Measurements from ENCODE around the gene SLC25A29. TPM values are rescaled to one million over a fixed set of nuclear protein-coding genes. Genes with fewer than 3 reads are reported as not detected.
"Not testable (repeated sequence)": the region's sequence is repeated elsewhere in the genome, so short reads cannot be mapped to it uniquely, and the experiment has no call there.

The SLC25A29 gene
- total RNA-seq, 1 donor from 2014 or later, result 30.8 TPM

- Histone ChIP-seq H3K4me3 (ENCODE audit: low read length in 3 of 3) (no peak overlapping the region), H3K27ac (ENCODE audit: low read depth, low read length) (no peak overlapping the region), H3K9ac (ENCODE audit: low read depth in 1 of 3, low read length in 3 of 3) (no peak overlapping the region), H3K4me1 (ENCODE audit: control insufficient read depth in 3 of 3, insufficient read depth in 3 of 3, low read length in 3 of 3) (peaks cover 21 to 37% (median 28%) of the 10 kb centered on the region in 3 donors), H3K27me3 (ENCODE audit: control insufficient read depth in 3 of 3, insufficient read depth in 3 of 3, low read length in 3 of 3) (no peaks in the 10 kb centered on the region), H3K36me3 (ENCODE audit: control insufficient read depth in 3 of 3, insufficient read depth in 3 of 3, low read length in 3 of 3) (no peaks in the 10 kb centered on the region), H3K9me3 (ENCODE audit: control insufficient read depth in 3 of 3, low read length in 3 of 3) (no peaks in the 10 kb centered on the region)
Observed at GRCh38 chr14:100303925-100304324, 2.3 kb downstream of the SLC25A29 start.

DNA sequence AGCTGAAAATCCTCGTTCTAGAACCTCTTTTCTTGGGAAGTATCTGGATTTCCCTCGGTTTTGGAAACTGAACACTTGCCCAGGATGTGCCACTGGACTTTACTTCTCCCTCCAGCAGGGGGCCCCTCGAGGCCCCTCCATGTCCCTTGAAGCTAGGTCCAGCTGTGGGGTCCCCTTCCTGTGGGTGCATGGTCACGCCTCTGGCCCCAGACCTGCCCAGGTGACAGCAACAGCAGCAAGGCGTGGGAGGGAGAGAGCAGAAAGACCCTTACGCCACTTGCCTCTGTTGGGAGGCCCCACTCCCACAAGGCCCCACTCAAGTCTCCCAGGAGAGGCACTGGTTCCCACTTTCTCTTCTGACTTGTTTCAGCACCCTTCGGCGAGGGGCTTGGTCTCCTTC, 3.1 kb downstream of the SLC25A29 start:
- H3K4me1 ChIP-seq (ENCODE audit: control insufficient read depth in 3 of 3, insufficient read depth in 3 of 3, low read length in 3 of 3), result peaks cover 25 to 37% (median 31%) of the 10 kb centered on the region in 3 donors

GRCh38 chr14:100302616-100303015, 3.6 kb downstream of the SLC25A29 start:
- H3K4me3 ChIP-seq (ENCODE audit: low read length in 3 of 3), result no peak overlapping the region
- H3K4me1 ChIP-seq (ENCODE audit: control insufficient read depth in 3 of 3, insufficient read depth in 3 of 3, low read length in 3 of 3), result peaks cover 25 to 35% (median 33%) of the 10 kb centered on the region in 3 donors
- no peak overlapping the region for H3K9ac ChIP-seq (ENCODE audit: low read depth in 1 of 3, low read length in 3 of 3)
- no peak overlapping the region for H3K27ac ChIP-seq (ENCODE audit: low read depth, low read length)
- H3K36me3 ChIP-seq (ENCODE audit: control insufficient read depth in 3 of 3, insufficient read depth in 3 of 3, low read length in 3 of 3), result peaks cover 0 to 2% (median 0%) of the 10 kb centered on the region in 3 donors
- no peaks in the 10 kb centered on the region for H3K27me3 ChIP-seq (ENCODE audit: control insufficient read depth in 3 of 3, insufficient read depth in 3 of 3, low read length in 3 of 3)
- no peaks in the 10 kb centered on the region for H3K9me3 ChIP-seq (ENCODE audit: control insufficient read depth in 3 of 3, low read length in 3 of 3)

More for the DNA sequence above, 3.1 kb downstream of the SLC25A29 start:
- H3K27ac ChIP-seq (ENCODE audit: low read depth, low read length), result no peak overlapping the region
- H3K36me3 ChIP-seq (ENCODE audit: control insufficient read depth in 3 of 3, insufficient read depth in 3 of 3, low read length in 3 of 3), result no peaks in the 10 kb centered on the region
- H3K9me3 ChIP-seq (ENCODE audit: control insufficient read depth in 3 of 3, low read length in 3 of 3), result no peaks in the 10 kb centered on the region
- no peaks in the 10 kb centered on the region for H3K27me3 ChIP-seq (ENCODE audit: control insufficient read depth in 3 of 3, insufficient read depth in 3 of 3, low read length in 3 of 3)
- H3K4me3 ChIP-seq (ENCODE audit: low read length in 3 of 3), result no peak overlapping the region
- H3K9ac ChIP-seq (ENCODE audit: low read depth in 1 of 3, low read length in 3 of 3), result no peak overlapping the region

DNA sequence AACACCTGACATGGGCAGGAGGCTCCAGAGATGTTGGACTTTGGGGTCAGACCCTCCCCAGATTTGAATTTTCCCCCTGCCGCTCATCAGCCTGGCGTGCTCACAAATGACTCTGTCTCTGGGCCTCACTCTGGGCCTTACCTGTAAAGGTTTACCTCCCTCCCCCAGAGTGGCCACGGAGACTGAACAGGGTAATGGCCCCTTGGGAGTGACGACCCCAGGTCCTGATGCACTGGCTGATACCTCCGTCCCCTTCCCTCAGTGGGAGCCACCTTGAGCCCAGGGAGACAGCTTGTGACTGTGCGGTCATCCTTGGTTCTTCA, 7.0 kb downstream of the SLC25A29 start:
- H3K36me3 ChIP-seq (ENCODE audit: control insufficient read depth in 3 of 3, insufficient read depth in 3 of 3, low read length in 3 of 3), result peaks cover 0 to 2% (median 0%) of the 10 kb centered on the region in 3 donors
- peak overlapping the region in 1 of 3 donors; percentile 45 for H3K9ac ChIP-seq (ENCODE audit: low read depth in 1 of 3, low read length in 3 of 3)
- H3K4me1 ChIP-seq (ENCODE audit: control insufficient read depth in 3 of 3, insufficient read depth in 3 of 3, low read length in 3 of 3), result peaks cover 32 to 40% (median 35%) of the 10 kb centered on the region in 3 donors
- H3K4me3 ChIP-seq (ENCODE audit: low read length in 3 of 3), result no peak overlapping the region
- H3K27me3 ChIP-seq (ENCODE audit: control insufficient read depth in 3 of 3, insufficient read depth in 3 of 3, low read length in 3 of 3), result no peaks in the 10 kb centered on the region
- no peaks in the 10 kb centered on the region for H3K9me3 ChIP-seq (ENCODE audit: control insufficient read depth in 3 of 3, low read length in 3 of 3)
- no peak overlapping the region for H3K27ac ChIP-seq (ENCODE audit: low read depth, low read length)

GRCh38 chr14:100298551-100299237, 7.5 kb downstream of the SLC25A29 start:
- Histone ChIP-seq H3K27ac (ENCODE audit: low read depth, low read length) (peak overlapping the region; percentile 74), H3K36me3 (ENCODE audit: control insufficient read depth in 3 of 3, insufficient read depth in 3 of 3, low read length in 3 of 3) (peaks cover 0 to 2% (median 0%) of the 10 kb centered on the region in 3 donors), H3K4me1 (ENCODE audit: control insufficient read depth in 3 of 3, insufficient read depth in 3 of 3, low read length in 3 of 3) (peaks cover 32 to 43% (median 35%) of the 10 kb centered on the region in 3 donors), H3K9ac (ENCODE audit: low read depth in 1 of 3, low read length in 3 of 3) (peak overlapping the region in 1 of 3 donors; percentile 83), H3K4me3 (ENCODE audit: low read length in 3 of 3) (no peak overlapping the region), H3K9me3 (ENCODE audit: control insufficient read depth in 3 of 3, low read length in 3 of 3) (no peaks in the 10 kb centered on the region), H3K27me3 (ENCODE audit: control insufficient read depth in 3 of 3, insufficient read depth in 3 of 3, low read length in 3 of 3) (no peaks in the 10 kb centered on the region)

DNA sequence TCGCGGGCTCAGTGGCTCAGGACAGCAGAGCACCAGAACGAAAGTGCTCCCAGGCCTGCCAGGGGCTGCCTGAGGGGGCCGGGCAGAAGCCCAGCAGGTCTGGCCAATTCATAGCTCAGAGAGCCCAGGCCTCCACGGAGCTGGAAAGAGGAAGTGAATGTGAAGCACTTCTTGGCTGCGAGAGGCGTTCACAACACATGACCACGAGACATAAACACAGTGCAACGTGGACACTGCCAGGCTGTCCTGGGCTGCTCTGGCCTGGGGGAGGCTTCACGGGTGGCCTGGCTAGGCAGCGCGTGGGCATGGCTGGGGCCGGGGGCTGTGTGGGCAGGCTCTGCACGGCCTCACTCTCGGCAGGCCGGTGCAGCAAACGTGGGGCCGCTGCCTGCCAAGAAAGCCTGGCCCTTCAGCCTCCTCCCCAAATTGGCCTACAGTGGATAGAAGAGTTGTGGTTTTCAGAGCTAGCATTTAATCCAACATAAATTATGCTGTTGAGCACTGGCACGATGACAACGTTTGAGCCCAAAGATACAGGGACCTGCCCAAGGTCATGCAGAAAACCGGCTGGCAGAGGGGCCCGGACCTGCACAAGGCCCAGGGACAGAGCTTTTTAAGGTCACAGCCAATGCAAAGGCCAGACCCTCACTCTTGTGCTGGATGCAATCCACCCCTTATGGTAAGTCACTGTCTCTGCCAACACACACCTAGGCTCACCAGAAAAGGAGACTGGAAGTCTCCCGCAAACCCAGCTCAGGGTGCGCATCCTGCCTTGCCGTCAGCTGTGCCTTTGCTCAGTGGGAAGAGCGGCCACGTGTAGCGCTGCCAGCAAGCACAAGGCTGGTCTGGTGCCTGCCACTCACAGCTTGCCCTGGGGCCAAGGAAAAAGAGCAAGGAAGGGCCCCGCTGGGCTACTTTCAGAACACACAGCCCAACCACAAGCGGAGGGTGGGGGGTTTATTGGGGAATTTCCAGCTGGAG, 8.6 kb downstream of the SLC25A29 start:
- Histone ChIP-seq H3K9me3 (ENCODE audit: control insufficient read depth in 3 of 3, low read length in 3 of 3) (no peaks in the 10 kb centered on the region), H3K4me3 (ENCODE audit: low read length in 3 of 3) (peak overlapping the region in 2 of 3 donors; percentile 31 to 52), H3K27ac (ENCODE audit: low read depth, low read length) (peak overlapping the region; percentile 74), H3K4me1 (ENCODE audit: control insufficient read depth in 3 of 3, insufficient read depth in 3 of 3, low read length in 3 of 3) (peaks cover 32 to 43% (median 35%) of the 10 kb centered on the region in 3 donors), H3K27me3 (ENCODE audit: control insufficient read depth in 3 of 3, insufficient read depth in 3 of 3, low read length in 3 of 3) (no peaks in the 10 kb centered on the region), H3K9ac (ENCODE audit: low read depth in 1 of 3, low read length in 3 of 3) (peak overlapping the region; percentile 2 to 83 (median 74)), H3K36me3 (ENCODE audit: control insufficient read depth in 3 of 3, insufficient read depth in 3 of 3, low read length in 3 of 3) (peaks cover 0 to 6% (median 0%) of the 10 kb centered on the region in 3 donors)

- H3K4me1 ChIP-seq (ENCODE audit: control insufficient read depth in 3 of 3, insufficient read depth in 3 of 3, low read length in 3 of 3), result peaks cover 32 to 43% (median 35%) of the 10 kb centered on the region in 3 donors
- not testable (repeated sequence) for H3K9me3 ChIP-seq (ENCODE audit: control insufficient read depth in 3 of 3, low read length in 3 of 3); H3K27me3 ChIP-seq (ENCODE audit: control insufficient read depth in 3 of 3, insufficient read depth in 3 of 3, low read length in 3 of 3)
- H3K4me3 ChIP-seq (ENCODE audit: low read length in 3 of 3), result peak overlapping the region in 2 of 3 donors; percentile 31 to 52
- peak overlapping the region; percentile 2 to 83 (median 74) for H3K9ac ChIP-seq (ENCODE audit: low read depth in 1 of 3, low read length in 3 of 3)
- peaks cover 0 to 13% (median 4%) of the 10 kb centered on the region in 3 donors for H3K36me3 ChIP-seq (ENCODE audit: control insufficient read depth in 3 of 3, insufficient read depth in 3 of 3, low read length in 3 of 3)
- H3K27ac ChIP-seq (ENCODE audit: low read depth, low read length), result peak overlapping the region; percentile 74
Observed at GRCh38 chr14:100296729-100297128, 9.5 kb downstream of the SLC25A29 start.

DNA sequence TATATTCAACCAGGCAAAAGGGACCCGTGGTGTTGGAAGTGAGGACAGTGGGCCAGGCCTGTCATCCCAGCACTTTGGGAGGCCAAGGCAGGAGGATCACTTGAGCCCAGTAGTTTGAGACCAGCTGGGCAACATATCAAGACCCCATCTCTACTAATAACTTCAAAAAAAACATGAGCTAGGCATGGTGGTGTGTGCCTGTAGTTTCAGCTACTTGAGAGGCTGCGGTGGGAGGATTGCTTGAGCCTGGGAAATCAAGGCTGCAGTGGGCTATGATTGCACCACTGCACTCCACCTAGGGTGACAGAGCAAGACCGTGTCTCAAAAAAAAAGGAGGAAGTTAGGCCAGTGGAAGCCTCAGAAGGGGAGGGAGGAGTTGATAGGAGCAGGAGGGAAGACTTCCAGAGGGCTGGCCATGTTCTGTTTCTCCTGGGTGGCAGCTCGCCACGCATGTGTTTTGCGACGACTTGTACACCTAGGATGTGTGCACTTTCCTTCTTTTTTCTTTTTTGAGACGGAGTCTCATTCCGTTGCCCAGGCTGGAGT, 10.1 kb downstream of the SLC25A29 start:
- H3K4me1 ChIP-seq (ENCODE audit: control insufficient read depth in 3 of 3, insufficient read depth in 3 of 3, low read length in 3 of 3), result peaks cover 32 to 43% (median 35%) of the 10 kb centered on the region in 3 donors
- no peaks in the 10 kb centered on the region for H3K27me3 ChIP-seq (ENCODE audit: control insufficient read depth in 3 of 3, insufficient read depth in 3 of 3, low read length in 3 of 3)
- peaks cover 4 to 16% (median 4%) of the 10 kb centered on the region in 3 donors for H3K36me3 ChIP-seq (ENCODE audit: control insufficient read depth in 3 of 3, insufficient read depth in 3 of 3, low read length in 3 of 3)
- no peak overlapping the region for H3K9ac ChIP-seq (ENCODE audit: low read depth in 1 of 3, low read length in 3 of 3)
- H3K4me3 ChIP-seq (ENCODE audit: low read length in 3 of 3), result no peak overlapping the region
- H3K27ac ChIP-seq (ENCODE audit: low read depth, low read length), result no peak overlapping the region
- H3K9me3 ChIP-seq (ENCODE audit: control insufficient read depth in 3 of 3, low read length in 3 of 3), result no peaks in the 10 kb centered on the region

GRCh38 chr14:100295376-100296105, 10.7 kb downstream of the SLC25A29 start:
- H3K4me1 ChIP-seq (ENCODE audit: control insufficient read depth in 3 of 3, insufficient read depth in 3 of 3, low read length in 3 of 3), result peaks cover 32 to 47% (median 39%) of the 10 kb centered on the region in 3 donors
- no peaks in the 10 kb centered on the region for H3K9me3 ChIP-seq (ENCODE audit: control insufficient read depth in 3 of 3, low read length in 3 of 3)
- H3K27ac ChIP-seq (ENCODE audit: low read depth, low read length), result no peak overlapping the region
- H3K27me3 ChIP-seq (ENCODE audit: control insufficient read depth in 3 of 3, insufficient read depth in 3 of 3, low read length in 3 of 3), result no peaks in the 10 kb centered on the region
- H3K4me3 ChIP-seq (ENCODE audit: low read length in 3 of 3), result no peak overlapping the region
- no peak overlapping the region for H3K9ac ChIP-seq (ENCODE audit: low read depth in 1 of 3, low read length in 3 of 3)
- H3K36me3 ChIP-seq (ENCODE audit: control insufficient read depth in 3 of 3, insufficient read depth in 3 of 3, low read length in 3 of 3), result peaks cover 4 to 18% (median 8%) of the 10 kb centered on the region in 3 donors
